Vagina (tissue), 2 donors: Measurements from ENCODE around the gene EPB41L2.

Experiments
- CTCF ChIP-seq, 3 experiments: fragments of 450-650 bp in 2 of 3; fragments of 200-600 bp in 1 of 3; sonication (generic) in 1 of 3; IDR thresholded peaks; one replicate each; pipeline ENCODE4 v1.5.1; 2017 to 2019; ENCODE audit warnings: antibody characterized with exemption in 3 of 3, mild to moderate bottlenecking in 2 of 3, moderate library complexity in 2 of 3
- POLR2A ChIP-seq, 2 donors: fragments of 450-650 bp; IDR thresholded peaks; one replicate each; pipeline ENCODE4 v1.6.1; 2017; ENCODE audit warnings: antibody characterized with exemption in 2 of 2, mild to moderate bottlenecking in 2 of 2, moderate library complexity in 2 of 2

GRCh38 chr6:130834482-130835251 lies 228.4 kb downstream of the EPB41L2 start:
- TF ChIP-seq CTCF (IDR thresholded peaks at IDR 0.05) (no peak), POLR2A (IDR thresholded peaks at IDR 0.05) (no peak)
